KMS-11 (cell line): ENCODE data around the gene CIAO3.

Experiments used
- H2AFZ ChIP-seq: fragments of 200-600 bp; sonication (generic); 2 replicates; pipeline ENCODE4 v1.6.1; 2016; ENCODE audit warnings: antibody characterized with exemption, mixed run types, low read depth
- H3K27ac ChIP-seq: fragments of 200-600 bp; sonication (generic); 2 replicates; pipeline ENCODE4 v1.6.1; 2016; ENCODE audit warnings: mild to moderate bottlenecking, mixed run types
- H3K27me3 ChIP-seq: fragments of 200-600 bp; sonication (generic); 2 replicates; pipeline ENCODE4 v1.6.1; 2017; ENCODE audit warnings: mild to moderate bottlenecking, low read depth, mixed run types, moderate library complexity; ENCODE audit not compliant: insufficient read depth
- H3K36me3 ChIP-seq: fragments of 200-600 bp; sonication (generic); 2 replicates; pipeline ENCODE4 v1.6.1; 2017; ENCODE audit warnings: mild to moderate bottlenecking, mixed run types; ENCODE audit not compliant: insufficient read depth
- H3K4me1 ChIP-seq: fragments of 200-600 bp; sonication (generic); 2 replicates; pipeline ENCODE4 v1.6.1; 2016; ENCODE audit warnings: mild to moderate bottlenecking, low read depth, mixed run types; ENCODE audit not compliant: poor library complexity, severe bottlenecking
- H3K4me2 ChIP-seq: fragments of 200-600 bp; sonication (generic); 2 replicates; pipeline ENCODE4 v1.7.0; 2016; ENCODE audit warnings: mild to moderate bottlenecking, mixed run types
- H3K4me3 ChIP-seq: fragments of 200-600 bp; sonication (generic); IDR thresholded peaks from 2 replicates; pipeline ENCODE4 v1.6.1; 2017; ENCODE audit warnings: low read depth, low read length, mixed read lengths; ENCODE audit not compliant: insufficient read depth
- H3K79me2 ChIP-seq: fragments of 200-600 bp; sonication (generic); 2 replicates; pipeline ENCODE4 v1.6.1; 2016; ENCODE audit warnings: low read depth, mixed run types; ENCODE audit not compliant: insufficient read depth
- H3K9ac ChIP-seq: fragments of 200-600 bp; sonication (generic); 2 replicates; pipeline ENCODE4 v1.6.1; 2016; ENCODE audit warnings: mild to moderate bottlenecking, mixed run types
- H4K20me1 ChIP-seq: fragments of 200-600 bp; sonication (generic); 2 replicates; pipeline ENCODE4 v1.6.1; 2016; ENCODE audit warnings: mild to moderate bottlenecking, mixed run types; ENCODE audit not compliant: insufficient read depth
- TF ChIP-seq, protein P1 (sequence below): fragments of 200-600 bp; sonication (generic); conservative IDR thresholded peaks from 2 replicates; pipeline ENCODE4 v1.6.1; 2017; ENCODE audit warnings: low read depth, mild to moderate bottlenecking, antibody characterized with exemption, low read length, moderate library complexity, mixed read lengths

CIAO3 gene

DNA sequence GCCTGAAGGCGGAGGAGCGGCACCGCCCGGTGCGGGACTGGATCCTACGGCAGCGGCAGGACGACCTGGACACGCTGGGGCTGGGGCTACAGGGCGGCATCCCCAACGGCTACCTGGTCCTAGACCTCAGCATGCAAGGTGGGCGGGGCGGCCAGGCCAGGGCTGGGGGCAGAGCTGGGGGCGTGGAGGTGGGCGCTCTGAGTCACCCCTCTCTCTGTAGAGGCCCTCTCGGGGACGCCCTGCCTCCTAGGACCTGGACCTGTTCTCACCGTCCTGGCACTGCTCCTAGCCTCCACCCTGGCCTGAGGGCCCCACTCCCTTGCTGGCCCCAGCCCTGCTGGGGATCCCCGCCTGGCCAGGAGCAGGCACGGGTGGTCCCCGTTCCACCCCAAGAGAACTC, 27.6 kb upstream of the CIAO3 start:
- TF ChIP-seq, protein P1, sequence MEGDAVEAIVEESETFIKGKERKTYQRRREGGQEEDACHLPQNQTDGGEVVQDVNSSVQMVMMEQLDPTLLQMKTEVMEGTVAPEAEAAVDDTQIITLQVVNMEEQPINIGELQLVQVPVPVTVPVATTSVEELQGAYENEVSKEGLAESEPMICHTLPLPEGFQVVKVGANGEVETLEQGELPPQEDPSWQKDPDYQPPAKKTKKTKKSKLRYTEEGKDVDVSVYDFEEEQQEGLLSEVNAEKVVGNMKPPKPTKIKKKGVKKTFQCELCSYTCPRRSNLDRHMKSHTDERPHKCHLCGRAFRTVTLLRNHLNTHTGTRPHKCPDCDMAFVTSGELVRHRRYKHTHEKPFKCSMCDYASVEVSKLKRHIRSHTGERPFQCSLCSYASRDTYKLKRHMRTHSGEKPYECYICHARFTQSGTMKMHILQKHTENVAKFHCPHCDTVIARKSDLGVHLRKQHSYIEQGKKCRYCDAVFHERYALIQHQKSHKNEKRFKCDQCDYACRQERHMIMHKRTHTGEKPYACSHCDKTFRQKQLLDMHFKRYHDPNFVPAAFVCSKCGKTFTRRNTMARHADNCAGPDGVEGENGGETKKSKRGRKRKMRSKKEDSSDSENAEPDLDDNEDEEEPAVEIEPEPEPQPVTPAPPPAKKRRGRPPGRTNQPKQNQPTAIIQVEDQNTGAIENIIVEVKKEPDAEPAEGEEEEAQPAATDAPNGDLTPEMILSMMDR, result no peak
- H3K9ac ChIP-seq, result no peak overlapping the region
- no peaks in the 10 kb centered on the region for H3K4me1 ChIP-seq
- no peak overlapping the region for H3K27ac ChIP-seq
- no peak overlapping the region for H2AFZ ChIP-seq
- H3K79me2 ChIP-seq, result no peaks in the 10 kb centered on the region
- H3K4me2 ChIP-seq, result no peak overlapping the region
- no peak overlapping the region for H3K4me3 ChIP-seq
- H3K36me3 ChIP-seq, result no peaks in the 10 kb centered on the region
- peaks cover 67% of the 10 kb centered on the region for H3K27me3 ChIP-seq
- no peaks in the 10 kb centered on the region for H4K20me1 ChIP-seq

GRCh38 chr16:767743-768235, 27.0 kb upstream of the CIAO3 start:
- H3K79me2 ChIP-seq, result no peaks in the 10 kb centered on the region
- no peaks in the 10 kb centered on the region for H3K4me1 ChIP-seq
- H3K27me3 ChIP-seq, result peaks cover 67% of the 10 kb centered on the region
- no peaks in the 10 kb centered on the region for H3K36me3 ChIP-seq
- TF ChIP-seq, protein P1, result no peak
- no peak overlapping the region for H3K4me3 ChIP-seq
- no peak overlapping the region for H3K4me2 ChIP-seq
- H4K20me1 ChIP-seq, result no peaks in the 10 kb centered on the region
- no peak overlapping the region for H3K9ac ChIP-seq
- no peak overlapping the region for H2AFZ ChIP-seq
- H3K27ac ChIP-seq, result no peak overlapping the region

GRCh38 chr16:766820-767640, 26.2 kb upstream of the CIAO3 start:
- no peak overlapping the region for H3K4me3 ChIP-seq
- H3K36me3 ChIP-seq, result no peaks in the 10 kb centered on the region
- H3K27ac ChIP-seq, result no peak overlapping the region
- no peak overlapping the region for H2AFZ ChIP-seq
- no peak overlapping the region for H3K9ac ChIP-seq
- H3K4me1 ChIP-seq, result no peaks in the 10 kb centered on the region
- H3K27me3 ChIP-seq, result peaks cover 69% of the 10 kb centered on the region
- H3K4me2 ChIP-seq, result no peak overlapping the region
- TF ChIP-seq, protein P1, result no peak
- H4K20me1 ChIP-seq, result no peaks in the 10 kb centered on the region
- H3K79me2 ChIP-seq, result no peaks in the 10 kb centered on the region

DNA sequence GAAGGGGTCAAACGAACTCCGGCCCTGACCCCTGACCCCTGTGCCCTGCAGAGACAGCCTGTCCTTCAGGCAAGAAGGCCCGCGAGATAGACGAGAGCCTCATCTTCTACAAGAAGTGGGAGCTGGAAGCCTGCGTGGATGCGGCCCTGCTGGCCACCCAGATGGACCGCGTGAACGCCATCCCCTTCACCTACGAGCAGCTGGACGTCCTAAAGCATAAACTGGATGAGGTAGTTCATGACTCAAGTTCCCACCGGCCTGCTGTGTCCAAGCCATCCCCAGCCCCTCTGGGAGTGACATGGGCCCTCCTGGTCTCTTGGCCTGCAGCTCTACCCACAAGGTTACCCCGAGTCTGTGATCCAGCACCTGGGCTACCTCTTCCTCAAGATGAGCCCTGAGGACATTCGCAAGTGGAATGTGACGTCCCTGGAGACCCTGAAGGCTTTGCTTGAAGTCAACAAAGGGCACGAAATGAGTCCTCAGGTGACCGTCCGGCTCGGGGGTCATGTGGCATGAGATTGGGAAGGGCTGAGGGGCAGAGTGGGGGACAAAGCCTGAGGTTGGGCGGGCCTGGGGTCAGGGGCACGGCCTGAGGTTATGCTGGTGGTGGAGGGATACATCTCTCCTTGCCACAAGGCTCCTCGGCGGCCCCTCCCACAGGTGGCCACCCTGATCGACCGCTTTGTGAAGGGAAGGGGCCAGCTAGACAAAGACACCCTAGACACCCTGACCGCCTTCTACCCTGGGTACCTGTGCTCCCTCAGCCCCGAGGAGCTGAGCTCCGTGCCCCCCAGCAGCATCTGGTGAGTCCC, 25.4 kb upstream of the CIAO3 start:
- TF ChIP-seq, protein P1, result no peak
- Histone ChIP-seq H3K4me2 (no peak overlapping the region), H3K9ac (no peak overlapping the region), H3K79me2 (no peaks in the 10 kb centered on the region), H4K20me1 (no peaks in the 10 kb centered on the region), H3K4me1 (no peaks in the 10 kb centered on the region), H3K27ac (no peak overlapping the region), H3K27me3 (peaks cover 69% of the 10 kb centered on the region), H2AFZ (no peak overlapping the region), H3K4me3 (no peak overlapping the region), H3K36me3 (no peaks in the 10 kb centered on the region)
